Measurements from ENCODE around the gene SH3BP2.

The SH3BP2 gene

GRCh38 chr4:2871911-2872310 lies 79.0 kb downstream of the SH3BP2 start:
- in situ Hi-C loops (cut with MboI; ENCODE audit: low sequenced_read_pairs), result no loop called here
- no peaks in the 10 kb centered on the region for H3K27me3 ChIP-seq (ENCODE audit: low read depth)
- H3K36me3 ChIP-seq (replicated peaks), result 0 out of 2 replicates have a peak, but pooled peaks cover 6% of the 10 kb centered on the region
- no peaks in the 10 kb centered on the region for H3K9me3 ChIP-seq
- H3K4me1 ChIP-seq, result peaks cover 13% of the 10 kb centered on the region
- no peak for DNase-seq (ENCODE audit: low spot score in 2 of 2)
- no peak overlapping the region for H3K4me3 ChIP-seq

GRCh38 chr4:2873329-2873728 lies 80.4 kb downstream of the SH3BP2 start:
- no peak for DNase-seq (ENCODE audit: low spot score in 2 of 2)
- Histone ChIP-seq H3K9me3 (no peaks in the 10 kb centered on the region), H3K36me3 (replicated peaks) (peaks cover 6% of the 10 kb centered on the region; the same call in 1 of the 2 replicates), H3K4me3 (no peak overlapping the region), H3K27me3 (ENCODE audit: low read depth) (no peaks in the 10 kb centered on the region), H3K4me1 (0 out of 2 replicates have a peak, but pooled peaks cover 3% of the 10 kb centered on the region)
- in situ Hi-C loops (cut with MboI; ENCODE audit: low sequenced_read_pairs), result no loop called here

- no peaks in the 10 kb centered on the region for H3K27me3 ChIP-seq (ENCODE audit: low read depth)
- peaks cover 10% of the 10 kb centered on the region; the same call in 1 of the 2 replicates for H3K36me3 ChIP-seq (replicated peaks)
- DNase-seq (ENCODE audit: low spot score in 2 of 2), result no peak
Observed at GRCh38 chr4:2874861-2875260, 82.0 kb downstream of the SH3BP2 start.

DNA sequence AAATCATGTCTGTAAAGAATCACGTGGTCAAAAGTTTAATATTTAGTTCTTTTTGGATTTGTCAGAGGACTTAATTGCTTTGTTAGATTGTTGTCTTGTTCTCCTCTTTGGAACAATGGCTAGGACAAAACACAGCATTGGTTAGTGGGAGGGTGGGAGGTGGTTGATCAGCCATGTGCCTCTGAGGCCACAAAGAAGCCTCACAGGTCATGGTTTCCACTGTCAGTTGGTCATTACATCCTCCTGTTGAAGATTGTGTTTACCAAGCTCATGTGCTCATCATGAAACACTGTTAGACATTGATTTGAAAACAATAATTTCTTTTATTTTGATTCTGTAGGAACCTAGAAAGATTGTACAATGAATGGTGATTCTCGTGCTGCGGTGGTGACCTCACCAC lies 82.7 kb downstream of the SH3BP2 start:
- H3K4me1 ChIP-seq, result 0 out of 2 replicates have a peak, but pooled peaks cover 3% of the 10 kb centered on the region
- no peaks in the 10 kb centered on the region for H3K9me3 ChIP-seq
- no peaks in the 10 kb centered on the region for H3K27me3 ChIP-seq (ENCODE audit: low read depth)
- H3K36me3 ChIP-seq (replicated peaks), result peaks cover 10% of the 10 kb centered on the region; the same call in 1 of the 2 replicates
- no peak overlapping the region for H3K4me3 ChIP-seq
- in situ Hi-C loops (cut with MboI; ENCODE audit: low sequenced_read_pairs), result no loop called here
- DNase-seq (ENCODE audit: low spot score in 2 of 2), result no peak

More at GRCh38 chr4:2874861-2875260, 82.0 kb downstream of the SH3BP2 start:
- Histone ChIP-seq H3K9me3 (no peaks in the 10 kb centered on the region), H3K4me1 (0 out of 2 replicates have a peak, but pooled peaks cover 3% of the 10 kb centered on the region), H3K4me3 (no peak overlapping the region)
- in situ Hi-C loops (cut with MboI; ENCODE audit: low sequenced_read_pairs), result no loop called here

DNA sequence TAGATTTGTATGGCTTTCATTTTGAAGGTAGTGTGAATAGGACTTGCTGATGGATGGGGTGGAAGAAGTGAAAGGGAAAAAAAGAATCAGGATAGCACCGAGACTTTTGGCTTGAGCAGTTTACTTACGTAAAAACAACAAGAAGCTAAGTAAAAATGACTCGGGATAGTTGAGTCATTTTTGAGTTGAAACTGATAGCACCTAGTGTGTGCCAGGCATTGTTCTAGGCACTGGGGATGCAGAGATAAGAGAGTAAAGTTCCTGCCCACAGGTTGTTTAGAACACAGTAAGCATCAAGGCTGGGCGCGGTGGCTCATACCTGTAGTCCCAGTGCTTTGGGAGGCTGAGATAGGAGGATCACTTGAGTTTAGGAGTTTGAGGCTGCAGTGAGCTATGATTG lies 85.5 kb downstream of the SH3BP2 start:
- in situ Hi-C loops (cut with MboI; ENCODE audit: low sequenced_read_pairs), result no loop called here
- no peaks in the 10 kb centered on the region for H3K27me3 ChIP-seq (ENCODE audit: low read depth)
- peaks cover 10% of the 10 kb centered on the region; the same call in 1 of the 2 replicates for H3K36me3 ChIP-seq (replicated peaks)

DNA sequence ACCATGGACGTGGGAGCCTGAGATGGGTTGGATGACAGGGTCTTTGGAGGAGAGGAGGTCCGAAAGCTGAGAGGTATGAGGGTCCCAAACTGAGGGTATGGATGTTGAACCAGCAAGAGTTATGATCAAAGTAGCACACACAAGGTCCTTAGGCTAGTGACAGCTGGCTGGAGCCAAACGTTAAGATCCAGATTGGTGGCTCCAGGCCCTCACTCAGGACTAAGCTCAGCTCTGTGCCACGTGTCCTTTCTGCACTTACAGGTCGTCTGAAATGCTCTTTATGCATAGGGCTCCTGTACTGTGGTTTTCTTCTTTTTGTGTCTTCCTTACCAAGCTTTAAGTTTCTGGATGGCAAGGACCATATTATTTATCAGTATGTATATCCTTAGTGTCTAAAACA lies 86.1 kb downstream of the SH3BP2 start:
- H3K4me3 ChIP-seq, result no peak overlapping the region
- no peaks in the 10 kb centered on the region for H3K27me3 ChIP-seq (ENCODE audit: low read depth)
- DNase-seq (ENCODE audit: low spot score in 2 of 2), result no peak
- peaks cover 15% of the 10 kb centered on the region for H3K4me1 ChIP-seq
- in situ Hi-C loops (cut with MboI; ENCODE audit: low sequenced_read_pairs), result no loop called here
- no peaks in the 10 kb centered on the region for H3K9me3 ChIP-seq
- H3K36me3 ChIP-seq (replicated peaks), result peaks cover 10% of the 10 kb centered on the region; the same call in 1 of the 2 replicates

More for the DNA sequence above, 85.5 kb downstream of the SH3BP2 start:
- DNase-seq (ENCODE audit: low spot score in 2 of 2), result no peak
- H3K4me3 ChIP-seq, result no peak overlapping the region
- H3K4me1 ChIP-seq, result peaks cover 15% of the 10 kb centered on the region
- no peaks in the 10 kb centered on the region for H3K9me3 ChIP-seq

GRCh38 chr4:2881431-2881830 lies 88.5 kb downstream of the SH3BP2 start:
- in situ Hi-C loops (cut with MboI; ENCODE audit: low sequenced_read_pairs), result no loop called here
- Histone ChIP-seq H3K9me3 (no peaks in the 10 kb centered on the region), H3K4me3 (no peak overlapping the region), H3K27me3 (ENCODE audit: low read depth) (no peaks in the 10 kb centered on the region), H3K4me1 (peaks cover 15% of the 10 kb centered on the region), H3K36me3 (replicated peaks) (peaks cover 23% of the 10 kb centered on the region)
- no peak for DNase-seq (ENCODE audit: low spot score in 2 of 2)

- in situ Hi-C loops (cut with MboI; ENCODE audit: low sequenced_read_pairs), result no loop called here
- Histone ChIP-seq H3K36me3 (replicated peaks) (peaks cover 23% of the 10 kb centered on the region), H3K27me3 (ENCODE audit: low read depth) (no peaks in the 10 kb centered on the region), H3K9me3 (no peaks in the 10 kb centered on the region), H3K4me3 (no peak overlapping the region), H3K4me1 (peaks cover 15% of the 10 kb centered on the region)
- peak; percentile 69 to 96 for DNase-seq (ENCODE audit: low spot score in 2 of 2)
Observed at GRCh38 chr4:2882341-2882740, 89.5 kb downstream of the SH3BP2 start.

DNA sequence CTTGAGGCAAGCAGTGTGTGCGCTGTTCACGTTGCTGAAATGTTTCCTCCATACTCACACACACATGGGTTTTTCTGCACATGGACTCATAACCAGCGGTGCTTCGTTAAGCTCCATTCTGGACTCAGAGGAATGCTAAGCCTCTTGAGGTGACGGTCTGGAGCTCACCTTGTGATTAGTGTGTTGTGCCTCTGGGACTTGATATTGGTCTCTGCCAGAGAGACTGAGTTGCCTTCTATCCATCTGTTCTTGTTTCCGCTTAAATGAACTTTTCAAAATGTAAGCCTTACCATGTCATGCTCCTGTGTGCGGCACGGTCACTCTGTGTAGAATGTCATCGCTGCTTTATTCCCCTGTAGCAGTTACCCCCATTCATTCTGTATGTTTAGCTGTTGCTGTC lies 93.3 kb downstream of the SH3BP2 start:
- H3K9me3 ChIP-seq, result no peaks in the 10 kb centered on the region

GRCh38 chr4:2886622-2887021 lies 93.7 kb downstream of the SH3BP2 start:
- H3K36me3 ChIP-seq (replicated peaks), result peaks cover 19% of the 10 kb centered on the region
- H3K4me3 ChIP-seq, result no peak overlapping the region
- H3K9me3 ChIP-seq, result no peaks in the 10 kb centered on the region
- H3K27me3 ChIP-seq (ENCODE audit: low read depth), result no peaks in the 10 kb centered on the region
- H3K4me1 ChIP-seq, result peaks cover 11% of the 10 kb centered on the region
- in situ Hi-C loops (cut with MboI; ENCODE audit: low sequenced_read_pairs), result no loop called here
- DNase-seq (ENCODE audit: low spot score in 2 of 2), result no peak

More for the DNA sequence above, 93.3 kb downstream of the SH3BP2 start:
- Histone ChIP-seq H3K27me3 (ENCODE audit: low read depth) (no peaks in the 10 kb centered on the region), H3K4me3 (no peak overlapping the region), H3K36me3 (replicated peaks) (peaks cover 19% of the 10 kb centered on the region), H3K4me1 (peaks cover 15% of the 10 kb centered on the region)
- in situ Hi-C loops (cut with MboI; ENCODE audit: low sequenced_read_pairs), result no loop called here
- DNase-seq (ENCODE audit: low spot score in 2 of 2), result no peak

DNA sequence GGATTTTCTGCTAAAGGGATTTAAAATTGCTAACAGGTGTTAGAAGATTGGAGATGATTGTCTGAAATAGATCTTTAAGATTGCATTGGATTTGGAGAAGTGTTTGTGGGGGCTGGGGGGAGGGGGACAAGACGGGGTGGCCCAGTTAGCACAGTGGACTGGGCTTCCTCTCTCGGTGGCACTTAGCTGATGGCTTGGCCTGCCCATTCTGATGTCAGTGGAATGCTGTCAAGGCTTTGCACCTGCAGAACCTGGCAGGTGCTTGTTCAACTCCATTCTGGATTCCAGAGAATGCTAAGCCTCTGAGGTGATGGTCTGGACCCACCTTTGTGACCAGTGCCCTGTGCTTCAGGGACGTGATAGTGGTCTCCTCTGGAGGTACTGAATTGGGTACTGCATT lies 94.5 kb downstream of the SH3BP2 start:
- Histone ChIP-seq H3K4me1 (peaks cover 5% of the 10 kb centered on the region), H3K27me3 (ENCODE audit: low read depth) (no peaks in the 10 kb centered on the region), H3K36me3 (replicated peaks) (peaks cover 19% of the 10 kb centered on the region), H3K4me3 (no peak overlapping the region), H3K9me3 (no peaks in the 10 kb centered on the region)
- in situ Hi-C loops (cut with MboI; ENCODE audit: low sequenced_read_pairs), result no loop called here
- DNase-seq (ENCODE audit: low spot score in 2 of 2), result no peak

GRCh38 chr4:2888886-2889285 lies 96.0 kb downstream of the SH3BP2 start:
- Histone ChIP-seq H3K9me3 (no peaks in the 10 kb centered on the region), H3K4me1 (no peaks in the 10 kb centered on the region; the same call in 1 of the 2 replicates), H3K27me3 (ENCODE audit: low read depth) (no peaks in the 10 kb centered on the region), H3K36me3 (replicated peaks) (peaks cover 23% of the 10 kb centered on the region), H3K4me3 (no peak overlapping the region)
- in situ Hi-C loops (cut with MboI; ENCODE audit: low sequenced_read_pairs), result no loop called here
- DNase-seq (ENCODE audit: low spot score in 2 of 2), result no peak

All from HAP-1 (cell line).